Stomach (tissue), 4 donors: ENCODE results near the gene ITPA.

Source experiments
- EP300 ChIP-seq: sonication (generic); formaldehyde crosslinking; IDR thresholded peaks from one replicate; pipeline ENCODE4 v1.6.1; 2017; ENCODE audit warnings: antibody characterized with exemption
- TF ChIP-seq, protein P1 (sequence below), 7 experiments: fragments of 450-650 bp in 4 of 7; fragments of 200-600 bp in 3 of 7; sonication (generic) in 3 of 7; IDR thresholded peaks; one replicate each; pipeline ENCODE4 v1.5.1; 2016 to 2019; ENCODE audit warnings: antibody characterized with exemption in 7 of 7, control low read depth in 2 of 7, mild to moderate bottlenecking in 1 of 7

DNA sequence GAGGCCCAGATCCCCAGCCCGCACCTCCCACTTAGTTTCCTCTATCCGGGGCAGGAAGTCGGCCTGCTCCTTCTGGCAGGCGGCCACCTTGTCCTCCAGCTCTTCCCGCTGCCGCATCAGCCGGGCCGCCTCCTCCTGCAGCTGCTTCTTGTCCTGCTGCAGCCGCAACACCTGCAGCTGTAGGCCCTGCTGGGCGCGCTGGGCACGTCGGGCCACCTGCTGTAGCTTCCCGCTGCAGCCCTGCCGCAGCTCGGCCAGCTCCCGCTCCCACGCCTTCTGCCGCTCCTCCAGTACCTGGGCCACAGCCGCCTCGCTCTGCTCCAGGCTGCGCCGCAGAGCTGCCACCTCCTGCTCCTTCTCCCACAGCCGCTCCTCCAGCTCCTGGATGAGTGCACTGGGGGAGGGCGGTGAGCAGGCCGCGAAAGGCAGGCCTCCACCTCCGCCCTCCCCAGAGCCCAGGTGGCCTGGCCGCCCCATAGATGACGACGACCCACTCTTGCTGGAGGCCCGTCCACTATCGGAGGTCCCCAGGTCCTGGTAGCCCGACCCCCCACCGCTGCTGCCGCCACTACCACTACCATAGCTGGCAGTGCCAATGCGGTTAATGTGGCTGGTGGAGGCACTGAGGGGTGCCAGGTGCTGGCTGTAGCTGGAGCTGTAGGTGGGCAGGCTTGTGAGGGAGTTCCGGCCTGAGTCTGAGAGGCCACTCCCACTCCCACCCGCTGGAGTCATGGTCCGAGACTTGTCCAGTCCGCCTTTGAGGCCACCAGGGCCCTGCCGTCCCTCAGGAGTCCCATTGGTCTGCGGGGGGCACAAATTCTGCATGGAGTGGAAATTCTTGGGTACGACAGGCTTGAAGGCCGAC, 43.6 kb upstream of the ITPA start:
- TF ChIP-seq, protein P1, sequence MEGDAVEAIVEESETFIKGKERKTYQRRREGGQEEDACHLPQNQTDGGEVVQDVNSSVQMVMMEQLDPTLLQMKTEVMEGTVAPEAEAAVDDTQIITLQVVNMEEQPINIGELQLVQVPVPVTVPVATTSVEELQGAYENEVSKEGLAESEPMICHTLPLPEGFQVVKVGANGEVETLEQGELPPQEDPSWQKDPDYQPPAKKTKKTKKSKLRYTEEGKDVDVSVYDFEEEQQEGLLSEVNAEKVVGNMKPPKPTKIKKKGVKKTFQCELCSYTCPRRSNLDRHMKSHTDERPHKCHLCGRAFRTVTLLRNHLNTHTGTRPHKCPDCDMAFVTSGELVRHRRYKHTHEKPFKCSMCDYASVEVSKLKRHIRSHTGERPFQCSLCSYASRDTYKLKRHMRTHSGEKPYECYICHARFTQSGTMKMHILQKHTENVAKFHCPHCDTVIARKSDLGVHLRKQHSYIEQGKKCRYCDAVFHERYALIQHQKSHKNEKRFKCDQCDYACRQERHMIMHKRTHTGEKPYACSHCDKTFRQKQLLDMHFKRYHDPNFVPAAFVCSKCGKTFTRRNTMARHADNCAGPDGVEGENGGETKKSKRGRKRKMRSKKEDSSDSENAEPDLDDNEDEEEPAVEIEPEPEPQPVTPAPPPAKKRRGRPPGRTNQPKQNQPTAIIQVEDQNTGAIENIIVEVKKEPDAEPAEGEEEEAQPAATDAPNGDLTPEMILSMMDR (IDR thresholded peaks at IDR 0.05) = no peak
- TF ChIP-seq EP300 = no peak
